ENCODE data around the gene MRPL17. TPM values are rescaled to one million over a fixed set of nuclear protein-coding genes. Genes with fewer than 3 reads are reported as not detected.
"Not testable (repeated sequence)": the region's sequence is repeated elsewhere in the genome, so short reads cannot be mapped to it uniquely, and the experiment has no call there.

MRPL17 gene
- total and polyA plus RNA-seq, 2 experiments from 2014 or later, result 34.5 to 62.7 TPM

DNA sequence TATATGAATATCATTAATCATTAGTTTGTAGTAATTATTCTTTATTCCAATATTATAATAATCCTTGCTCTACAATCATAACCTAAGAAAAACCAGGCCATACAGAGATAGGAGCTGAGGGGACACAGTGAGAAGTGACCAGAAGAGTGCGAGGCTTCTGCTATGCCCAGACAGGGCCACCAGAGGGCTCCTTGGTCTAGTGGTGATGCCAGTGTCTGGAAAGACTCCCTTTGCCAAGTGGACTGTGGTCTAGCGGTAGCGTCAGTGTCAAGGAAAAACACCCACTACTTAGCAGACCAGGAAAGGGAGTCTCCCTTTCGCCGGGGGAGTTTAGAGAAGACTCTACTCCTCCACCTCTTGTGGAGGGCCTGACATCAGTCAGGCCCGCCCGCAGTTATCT is 28.4 kb upstream of the MRPL17 start:
- H3K9me3 ChIP-seq (ENCODE audit: low read depth); H3K79me2 ChIP-seq; H3K4me3 ChIP-seq; H3K27ac ChIP-seq; H3K27me3 ChIP-seq; DNase-seq (ENCODE audit: low spot score); H3K4me2 ChIP-seq; H3K9me2 ChIP-seq (replicated peaks; ENCODE audit: insufficient read depth); H2AFZ ChIP-seq; H3K4me1 ChIP-seq (ENCODE audit: insufficient read depth); H4K20me1 ChIP-seq (ENCODE audit: insufficient read depth, poor library complexity, severe bottlenecking); H3K36me3 ChIP-seq (replicated peaks; ENCODE audit: insufficient read depth, low read depth): not testable (repeated sequence)
- 98% methylated on average over 7 of the region's 7 CpGs for WGBS (ENCODE audit: low lambda C conversion rate, missing lambda C conversion rate)
- TF ChIP-seq, protein P1, sequence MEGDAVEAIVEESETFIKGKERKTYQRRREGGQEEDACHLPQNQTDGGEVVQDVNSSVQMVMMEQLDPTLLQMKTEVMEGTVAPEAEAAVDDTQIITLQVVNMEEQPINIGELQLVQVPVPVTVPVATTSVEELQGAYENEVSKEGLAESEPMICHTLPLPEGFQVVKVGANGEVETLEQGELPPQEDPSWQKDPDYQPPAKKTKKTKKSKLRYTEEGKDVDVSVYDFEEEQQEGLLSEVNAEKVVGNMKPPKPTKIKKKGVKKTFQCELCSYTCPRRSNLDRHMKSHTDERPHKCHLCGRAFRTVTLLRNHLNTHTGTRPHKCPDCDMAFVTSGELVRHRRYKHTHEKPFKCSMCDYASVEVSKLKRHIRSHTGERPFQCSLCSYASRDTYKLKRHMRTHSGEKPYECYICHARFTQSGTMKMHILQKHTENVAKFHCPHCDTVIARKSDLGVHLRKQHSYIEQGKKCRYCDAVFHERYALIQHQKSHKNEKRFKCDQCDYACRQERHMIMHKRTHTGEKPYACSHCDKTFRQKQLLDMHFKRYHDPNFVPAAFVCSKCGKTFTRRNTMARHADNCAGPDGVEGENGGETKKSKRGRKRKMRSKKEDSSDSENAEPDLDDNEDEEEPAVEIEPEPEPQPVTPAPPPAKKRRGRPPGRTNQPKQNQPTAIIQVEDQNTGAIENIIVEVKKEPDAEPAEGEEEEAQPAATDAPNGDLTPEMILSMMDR (IDR thresholded peaks at IDR 0.05; ENCODE audit: poor library complexity), result peak; percentile 25

DNA sequence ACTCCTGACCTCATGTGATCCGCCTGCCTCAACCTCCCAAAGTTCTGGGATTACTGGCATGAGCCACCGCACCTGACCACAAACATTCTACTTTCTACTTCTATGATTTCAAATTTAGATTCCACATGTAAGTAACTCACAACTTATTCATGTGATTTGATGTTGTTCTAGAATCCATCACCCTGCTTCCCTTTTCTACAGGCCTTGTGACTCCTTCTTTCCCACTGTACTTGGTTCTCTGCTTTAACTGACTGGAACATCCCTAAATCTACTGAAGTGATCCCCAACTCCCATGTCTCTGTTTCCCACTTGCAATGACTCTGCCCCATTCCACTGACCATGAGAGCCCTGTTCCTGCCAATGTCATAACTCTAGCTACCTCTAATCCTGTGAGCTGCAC is 25.7 kb upstream of the MRPL17 start:
- TF ChIP-seq EZH2phosphoT487 (IDR thresholded peaks at IDR 0.05; ENCODE audit: low read depth, severe bottlenecking, unreplicated experiment) (no peak), EZH2 (IDR thresholded peaks at IDR 0.05; ENCODE audit: borderline replicate concordance) (no peak)
- TF ChIP-seq, protein P1 (IDR thresholded peaks at IDR 0.05; ENCODE audit: poor library complexity), result no peak

DNA sequence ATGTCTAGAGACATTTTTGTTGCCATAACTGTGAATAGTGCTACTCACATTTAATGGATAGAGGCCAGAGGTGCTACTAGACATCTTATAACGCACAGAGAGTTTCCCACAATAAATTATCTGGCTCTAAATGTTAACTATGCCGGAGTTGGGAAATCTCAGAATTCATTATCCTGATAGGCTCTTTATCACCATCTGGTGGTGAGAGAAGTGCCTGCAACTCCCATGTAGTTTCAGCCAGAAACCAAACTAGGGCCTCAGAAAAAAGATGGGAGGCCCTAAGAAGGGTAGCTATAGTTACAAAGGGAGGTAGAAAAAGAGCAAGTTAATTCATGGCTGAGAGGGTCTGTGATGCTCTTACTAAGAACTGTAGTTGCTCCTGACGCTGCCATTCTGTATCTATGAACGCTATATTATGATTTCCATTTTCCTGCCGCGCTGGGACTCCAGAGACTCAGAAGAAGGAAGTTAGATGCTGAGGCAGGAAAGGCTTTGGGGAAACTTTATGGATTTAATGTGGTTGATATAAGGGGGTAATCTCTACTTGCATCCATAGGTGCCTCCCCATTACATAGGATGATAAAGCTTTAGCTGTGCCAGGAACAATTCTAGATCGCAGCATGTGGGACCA is 22.9 kb upstream of the MRPL17 start:
- H4K20me1 ChIP-seq (ENCODE audit: insufficient read depth, poor library complexity, severe bottlenecking), result no peaks in the 10 kb centered on the region
- H3K9me3 ChIP-seq (ENCODE audit: low read depth), result no peaks in the 10 kb centered on the region
- peak; percentile 80 for DNase-seq (ENCODE audit: low spot score)
- H3K4me1 ChIP-seq (ENCODE audit: insufficient read depth), result no peaks in the 10 kb centered on the region
- no peaks in the 10 kb centered on the region for H3K27me3 ChIP-seq
- H2AFZ ChIP-seq, result no peak overlapping the region
- H3K79me2 ChIP-seq, result no peaks in the 10 kb centered on the region
- TF ChIP-seq EZH2 (IDR thresholded peaks at IDR 0.05; ENCODE audit: borderline replicate concordance), result no peak
- TF ChIP-seq, protein P1 (IDR thresholded peaks at IDR 0.05; ENCODE audit: poor library complexity), result peak; percentile 90
- no peak overlapping the region for H3K4me3 ChIP-seq
- H3K9me2 ChIP-seq (replicated peaks; ENCODE audit: insufficient read depth), result no peaks in the 10 kb centered on the region
- 61% methylated on average over 7 of the region's 7 CpGs for WGBS (ENCODE audit: low lambda C conversion rate, missing lambda C conversion rate)
- no peaks in the 10 kb centered on the region for H3K36me3 ChIP-seq (replicated peaks; ENCODE audit: insufficient read depth, low read depth)
- no peak overlapping the region for H3K27ac ChIP-seq
- H3K4me2 ChIP-seq, result no peak overlapping the region

More for the DNA sequence above, 25.7 kb upstream of the MRPL17 start:
- Histone ChIP-seq H2AFZ (no peak overlapping the region), H3K4me3 (no peak overlapping the region), H3K27ac (no peak overlapping the region), H3K4me1 (ENCODE audit: insufficient read depth) (no peaks in the 10 kb centered on the region), H3K9me2 (replicated peaks; ENCODE audit: insufficient read depth) (no peaks in the 10 kb centered on the region), H3K36me3 (replicated peaks; ENCODE audit: insufficient read depth, low read depth) (no peaks in the 10 kb centered on the region), H3K79me2 (no peaks in the 10 kb centered on the region), H4K20me1 (ENCODE audit: insufficient read depth, poor library complexity, severe bottlenecking) (no peaks in the 10 kb centered on the region), H3K4me2 (no peak overlapping the region), H3K9me3 (ENCODE audit: low read depth) (no peaks in the 10 kb centered on the region), H3K27me3 (no peaks in the 10 kb centered on the region)
- no peak for DNase-seq (ENCODE audit: low spot score)
- 92% methylated on average over 2 of the region's 2 CpGs for WGBS (ENCODE audit: low lambda C conversion rate, missing lambda C conversion rate)

Measured in hepatocyte (in vitro differentiated cells).